ENCODE data around the gene UHRF1. TPM values are rescaled to one million over a fixed set of nuclear protein-coding genes. Genes with fewer than 3 reads are reported as not detected.

Gene UHRF1
- total RNA-seq, 1 donor from 2014 or later: 16.8 TPM

DNA sequence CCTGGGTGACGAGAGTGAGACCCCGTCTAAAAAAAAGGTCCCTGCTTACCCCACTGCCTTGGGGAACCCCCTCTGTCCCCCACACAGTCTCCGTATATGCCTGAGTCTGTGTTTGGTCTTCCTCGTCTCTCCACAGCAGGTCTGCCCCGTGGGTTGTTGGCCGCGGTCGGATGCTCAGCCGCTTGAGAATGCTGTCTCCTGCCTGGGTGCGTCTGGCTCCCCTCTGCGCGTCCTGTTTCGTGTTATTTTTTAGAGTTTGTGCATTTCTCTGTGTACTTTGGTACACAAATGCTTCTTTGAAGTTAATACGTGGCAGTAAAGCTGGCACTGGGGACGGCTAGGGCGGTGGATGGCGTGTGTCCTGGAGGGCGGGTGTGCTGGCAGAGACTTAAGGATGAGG is 94.5 kb downstream of the UHRF1 start:
- no peak overlapping the region for H3K4me3 Mint-ChIP-seq (ENCODE audit: unreplicated experiment)
- TF ChIP-seq, protein P1, sequence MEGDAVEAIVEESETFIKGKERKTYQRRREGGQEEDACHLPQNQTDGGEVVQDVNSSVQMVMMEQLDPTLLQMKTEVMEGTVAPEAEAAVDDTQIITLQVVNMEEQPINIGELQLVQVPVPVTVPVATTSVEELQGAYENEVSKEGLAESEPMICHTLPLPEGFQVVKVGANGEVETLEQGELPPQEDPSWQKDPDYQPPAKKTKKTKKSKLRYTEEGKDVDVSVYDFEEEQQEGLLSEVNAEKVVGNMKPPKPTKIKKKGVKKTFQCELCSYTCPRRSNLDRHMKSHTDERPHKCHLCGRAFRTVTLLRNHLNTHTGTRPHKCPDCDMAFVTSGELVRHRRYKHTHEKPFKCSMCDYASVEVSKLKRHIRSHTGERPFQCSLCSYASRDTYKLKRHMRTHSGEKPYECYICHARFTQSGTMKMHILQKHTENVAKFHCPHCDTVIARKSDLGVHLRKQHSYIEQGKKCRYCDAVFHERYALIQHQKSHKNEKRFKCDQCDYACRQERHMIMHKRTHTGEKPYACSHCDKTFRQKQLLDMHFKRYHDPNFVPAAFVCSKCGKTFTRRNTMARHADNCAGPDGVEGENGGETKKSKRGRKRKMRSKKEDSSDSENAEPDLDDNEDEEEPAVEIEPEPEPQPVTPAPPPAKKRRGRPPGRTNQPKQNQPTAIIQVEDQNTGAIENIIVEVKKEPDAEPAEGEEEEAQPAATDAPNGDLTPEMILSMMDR (IDR thresholded peaks at IDR 0.05; ENCODE audit: unreplicated experiment): no peak
- H3K36me3 Mint-ChIP-seq (ENCODE audit: low read depth, unreplicated experiment): peaks cover 12% of the 10 kb centered on the region
- H3K9me3 Mint-ChIP-seq (ENCODE audit: unreplicated experiment): no peaks in the 10 kb centered on the region
- DNase-seq (ENCODE audit: low spot score): no peak
- peaks cover 2% of the 10 kb centered on the region for H3K4me1 Mint-ChIP-seq (ENCODE audit: unreplicated experiment)
- H3K27ac Mint-ChIP-seq (ENCODE audit: unreplicated experiment): no peak overlapping the region
- H3K27me3 Mint-ChIP-seq (ENCODE audit: unreplicated experiment): peaks cover 6% of the 10 kb centered on the region

- no peak overlapping the region for H3K27ac Mint-ChIP-seq (ENCODE audit: unreplicated experiment)
- H3K27me3 Mint-ChIP-seq (ENCODE audit: unreplicated experiment): peaks cover 6% of the 10 kb centered on the region
- no peak for DNase-seq (ENCODE audit: low spot score)
- H3K4me1 Mint-ChIP-seq (ENCODE audit: unreplicated experiment): peaks cover 2% of the 10 kb centered on the region
- H3K9me3 Mint-ChIP-seq (ENCODE audit: unreplicated experiment): no peaks in the 10 kb centered on the region
- TF ChIP-seq, protein P1 (IDR thresholded peaks at IDR 0.05; ENCODE audit: unreplicated experiment): no peak
- H3K4me3 Mint-ChIP-seq (ENCODE audit: unreplicated experiment): no peak overlapping the region
- H3K36me3 Mint-ChIP-seq (ENCODE audit: low read depth, unreplicated experiment): peaks cover 12% of the 10 kb centered on the region
Observed at GRCh38 chr19:5005096-5005495, 95.8 kb downstream of the UHRF1 start.

GRCh38 chr19:5006201-5006600 is 96.9 kb downstream of the UHRF1 start:
- Mint-ChIP-seq H3K36me3 (ENCODE audit: low read depth, unreplicated experiment) (peaks cover 12% of the 10 kb centered on the region), H3K9me3 (ENCODE audit: unreplicated experiment) (no peaks in the 10 kb centered on the region), H3K4me3 (ENCODE audit: unreplicated experiment) (no peak overlapping the region), H3K4me1 (ENCODE audit: unreplicated experiment) (peaks cover 6% of the 10 kb centered on the region), H3K27ac (ENCODE audit: unreplicated experiment) (no peak overlapping the region), H3K27me3 (ENCODE audit: unreplicated experiment) (peaks cover 6% of the 10 kb centered on the region)
- TF ChIP-seq, protein P1 (IDR thresholded peaks at IDR 0.05; ENCODE audit: unreplicated experiment): no peak
- no peak for DNase-seq (ENCODE audit: low spot score)

DNA sequence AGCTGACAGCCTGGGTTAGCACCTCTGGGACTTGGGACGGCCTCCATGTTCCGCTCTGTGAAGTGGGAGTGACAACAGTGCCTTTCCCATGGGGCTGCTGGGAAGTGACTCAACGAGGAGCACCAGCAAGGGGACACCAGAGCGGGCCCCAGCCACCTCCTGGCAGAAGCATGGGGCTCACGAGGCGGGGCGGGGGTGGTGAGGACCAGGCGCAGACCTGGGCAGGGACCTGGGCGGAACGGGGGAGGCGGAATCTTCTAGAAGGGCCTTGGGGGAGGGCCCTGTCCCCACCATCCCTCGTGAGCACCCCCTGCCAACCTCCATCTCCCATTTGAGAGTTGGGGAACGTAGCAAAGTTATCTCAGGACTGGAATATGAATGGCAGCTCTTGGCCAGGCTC is 97.5 kb downstream of the UHRF1 start:
- Mint-ChIP-seq H3K27me3 (ENCODE audit: unreplicated experiment) (peaks cover 6% of the 10 kb centered on the region), H3K36me3 (ENCODE audit: low read depth, unreplicated experiment) (peaks cover 12% of the 10 kb centered on the region), H3K4me1 (ENCODE audit: unreplicated experiment) (peaks cover 7% of the 10 kb centered on the region), H3K27ac (ENCODE audit: unreplicated experiment) (no peak overlapping the region), H3K4me3 (ENCODE audit: unreplicated experiment) (no peak overlapping the region), H3K9me3 (ENCODE audit: unreplicated experiment) (no peaks in the 10 kb centered on the region)
- no peak for DNase-seq (ENCODE audit: low spot score)
- TF ChIP-seq, protein P1 (IDR thresholded peaks at IDR 0.05; ENCODE audit: unreplicated experiment): no peak

Small RNAs within 50 kb of the gene (microRNA-seq; reads per million reads assigned to microRNA genes)
- 0.49 reads per million for gene MIR4747 (ENCODE audit: unreplicated experiment)

Other genes with a start within 250 kb of the UHRF1 start
- 112 TPM for gene MYDGF, start 239.2 kb upstream of the UHRF1 start, total RNA-seq (ENCODE audit: unreplicated experiment)
- 63.3 TPM for gene DPP9, start 185.7 kb upstream of the UHRF1 start, total RNA-seq (ENCODE audit: unreplicated experiment)
- 12.0 TPM for gene FEM1A, start 117.8 kb upstream of the UHRF1 start, total RNA-seq (ENCODE audit: unreplicated experiment)
- gene TICAM1, start 77.8 kb upstream of the UHRF1 start, total RNA-seq (ENCODE audit: unreplicated experiment): 3.5 TPM
- 73.1 TPM for gene PLIN3, start 41.8 kb upstream of the UHRF1 start, total RNA-seq (ENCODE audit: unreplicated experiment)
- gene ARRDC5, start 6.6 kb upstream of the UHRF1 start, total RNA-seq (ENCODE audit: unreplicated experiment): not detected
- gene KDM4B, start 59.6 kb downstream of the UHRF1 start, total RNA-seq (ENCODE audit: unreplicated experiment): 42.4 TPM